DMS153 treated with DMSO at 0.1 percent for 48 hours (cell line): ENCODE results near the gene TNS4.

Source experiments
- DNase-seq: peaks from one replicate; lab custom pipeline; 2025; ENCODE audit not compliant: unreplicated experiment; lab: John Stamatoyannopoulos, UW

The TNS4 gene

GRCh38 chr17:40473573-40474365, 27.7 kb downstream of the TNS4 start:
- DNase-seq, result no peak

GRCh38 chr17:40472733-40473452, 28.5 kb downstream of the TNS4 start:
- no peak for DNase-seq

- no peak for DNase-seq
Measured at GRCh38 chr17:40471846-40472732, 29.3 kb downstream of the TNS4 start.

GRCh38 chr17:40470932-40471828, 30.2 kb downstream of the TNS4 start:
- DNase-seq, result no peak

GRCh38 chr17:40469805-40470675, 31.4 kb downstream of the TNS4 start:
- no peak for DNase-seq

- no peak for DNase-seq
Measured at GRCh38 chr17:40468560-40468959, 32.9 kb downstream of the TNS4 start.

- DNase-seq, result no peak
Measured at GRCh38 chr17:40467281-40467867, 34.0 kb downstream of the TNS4 start.

- DNase-seq, result no peak
Measured at GRCh38 chr17:40466298-40466971, 35.0 kb downstream of the TNS4 start.

- no peak for DNase-seq
Measured at GRCh38 chr17:40464392-40464855, 37.0 kb downstream of the TNS4 start.

GRCh38 chr17:40463122-40463550, 38.3 kb downstream of the TNS4 start:
- no peak for DNase-seq

GRCh38 chr17:40462343-40463121, 38.9 kb downstream of the TNS4 start:
- DNase-seq, result no peak

- no peak for DNase-seq
Measured at GRCh38 chr17:40461732-40462342, 39.6 kb downstream of the TNS4 start.

- DNase-seq, result no peak
Measured at GRCh38 chr17:40460968-40461731, 40.3 kb downstream of the TNS4 start.

- DNase-seq, result no peak
Measured at GRCh38 chr17:40460604-40460967, 40.8 kb downstream of the TNS4 start.

GRCh38 chr17:40459636-40460603, 41.5 kb downstream of the TNS4 start:
- no peak for DNase-seq
